Stimulated activated CD8-positive, alpha-beta memory T cell treated with anti-CD3 and anti-CD28 coated beads, Interleukin-12 subunit alpha, Interleukin-12 subunit beta, amount 100 ng/mL, for 4 hours (primary cell): Measurements from ENCODE around the gene GBE1.
"Not testable (repeated sequence)": the region's sequence is repeated elsewhere in the genome, so short reads cannot be mapped to it uniquely, and the experiment has no call there.

ENCODE experiments used
- DNase-seq: peaks from one replicate; pipeline ENCODE4 v3.0.0-alpha.2; 2020; ENCODE audit warnings: low read depth

Gene GBE1

DNA sequence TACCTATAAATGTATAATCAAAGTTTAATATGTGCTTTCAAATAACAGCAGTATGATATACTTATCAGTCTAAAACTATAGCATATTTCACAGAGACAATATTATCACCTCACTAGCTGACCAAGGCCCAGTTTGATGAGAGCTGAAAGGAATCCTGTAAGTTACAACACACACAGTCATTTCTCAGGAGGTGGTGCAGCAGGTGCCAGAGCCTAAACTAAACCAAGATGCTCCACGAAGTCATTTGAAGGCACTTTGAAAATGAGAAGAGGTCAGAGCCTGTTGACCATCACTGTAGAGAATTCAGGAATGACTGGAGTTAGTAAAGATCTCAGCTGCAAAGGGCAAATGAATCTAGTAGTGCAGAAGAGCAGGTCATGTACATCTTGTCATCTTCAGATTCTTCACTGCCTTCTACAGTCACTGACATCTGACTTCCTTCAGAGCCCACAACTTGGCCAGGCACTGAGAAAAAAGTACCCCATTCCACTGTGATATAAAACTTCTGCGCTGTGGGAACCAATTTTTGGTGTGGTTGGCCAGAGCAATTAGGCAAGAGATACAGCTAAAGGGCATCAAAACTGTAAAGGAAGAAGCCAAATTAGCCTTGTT is 7.9 kb downstream of the GBE1 start:
- DNase-seq, result no peak

DNA sequence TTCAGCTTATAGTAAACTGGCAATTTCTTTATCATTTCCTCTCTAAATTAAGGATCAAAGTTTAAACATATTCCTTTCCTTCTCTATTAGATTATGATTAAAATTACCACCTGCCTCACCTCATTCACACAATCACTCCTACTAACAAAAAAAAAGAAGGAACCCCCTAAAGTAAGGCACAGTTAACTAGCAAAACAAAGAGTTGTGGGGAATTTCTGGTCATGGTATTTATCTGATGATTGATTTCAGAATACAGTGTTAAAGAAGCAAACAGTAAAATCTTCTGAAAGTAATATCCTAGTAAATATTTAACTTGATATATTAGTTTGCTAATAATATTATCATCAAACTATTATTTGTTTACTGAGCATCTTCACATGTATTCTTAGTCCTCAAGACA is 8.8 kb downstream of the GBE1 start:
- DNase-seq, result no peak

DNA sequence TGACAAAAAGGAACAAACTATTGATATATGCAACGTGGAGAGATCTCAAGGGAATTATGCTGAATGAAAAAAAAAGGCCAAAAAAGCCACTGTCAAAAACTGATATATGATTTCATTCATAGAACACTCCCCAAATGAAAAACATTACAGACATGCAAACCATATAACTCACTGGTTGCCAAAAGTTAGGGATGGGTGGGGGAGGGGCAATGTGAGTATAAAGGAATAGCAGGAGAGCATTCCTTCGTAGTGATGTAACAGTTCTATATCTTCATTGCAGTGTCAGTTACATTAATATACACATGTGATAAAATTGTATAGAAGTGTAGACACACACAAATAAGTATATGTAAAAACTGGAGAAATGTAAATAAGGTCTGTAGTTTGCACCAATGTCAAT is 12.2 kb downstream of the GBE1 start:
- no peak for DNase-seq

DNA sequence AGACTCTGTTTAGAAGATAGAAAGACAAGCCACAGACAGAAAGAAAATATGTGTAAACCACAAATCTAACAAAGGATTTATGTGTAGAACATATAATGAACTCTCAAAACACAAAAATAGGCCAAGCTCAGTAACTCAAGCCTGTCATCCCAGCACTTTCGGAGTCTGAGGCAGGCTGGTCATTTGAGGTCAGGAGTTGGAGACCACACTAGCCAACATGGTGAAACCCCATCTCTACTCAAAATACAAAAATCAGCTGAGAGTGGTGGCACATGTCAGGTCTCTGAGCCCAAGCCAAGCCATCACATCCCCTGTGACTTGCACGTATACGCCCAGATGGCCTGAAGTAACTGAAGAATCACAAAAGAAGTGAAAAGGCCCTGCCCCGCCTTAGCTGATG is 14.2 kb downstream of the GBE1 start:
- not testable (repeated sequence) for DNase-seq

DNA sequence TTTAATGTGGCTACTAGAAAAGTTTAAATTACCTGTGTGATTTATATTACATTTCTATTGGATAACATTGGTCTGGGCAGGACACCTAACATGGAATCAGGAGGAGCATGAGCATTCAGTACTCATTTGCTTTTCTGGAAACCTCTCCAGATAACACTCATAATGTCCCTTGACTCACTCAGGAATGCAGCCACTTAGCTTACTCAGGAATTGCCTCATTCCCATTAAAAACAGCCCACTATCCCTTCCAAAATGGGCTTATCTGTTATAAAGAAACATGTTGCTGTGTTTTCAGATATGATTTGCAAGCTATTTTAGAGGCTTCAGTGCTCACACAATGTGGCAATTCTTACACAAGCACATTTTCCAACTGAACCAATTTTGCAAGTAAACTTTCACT is 17.1 kb downstream of the GBE1 start:
- DNase-seq, result no peak

DNA sequence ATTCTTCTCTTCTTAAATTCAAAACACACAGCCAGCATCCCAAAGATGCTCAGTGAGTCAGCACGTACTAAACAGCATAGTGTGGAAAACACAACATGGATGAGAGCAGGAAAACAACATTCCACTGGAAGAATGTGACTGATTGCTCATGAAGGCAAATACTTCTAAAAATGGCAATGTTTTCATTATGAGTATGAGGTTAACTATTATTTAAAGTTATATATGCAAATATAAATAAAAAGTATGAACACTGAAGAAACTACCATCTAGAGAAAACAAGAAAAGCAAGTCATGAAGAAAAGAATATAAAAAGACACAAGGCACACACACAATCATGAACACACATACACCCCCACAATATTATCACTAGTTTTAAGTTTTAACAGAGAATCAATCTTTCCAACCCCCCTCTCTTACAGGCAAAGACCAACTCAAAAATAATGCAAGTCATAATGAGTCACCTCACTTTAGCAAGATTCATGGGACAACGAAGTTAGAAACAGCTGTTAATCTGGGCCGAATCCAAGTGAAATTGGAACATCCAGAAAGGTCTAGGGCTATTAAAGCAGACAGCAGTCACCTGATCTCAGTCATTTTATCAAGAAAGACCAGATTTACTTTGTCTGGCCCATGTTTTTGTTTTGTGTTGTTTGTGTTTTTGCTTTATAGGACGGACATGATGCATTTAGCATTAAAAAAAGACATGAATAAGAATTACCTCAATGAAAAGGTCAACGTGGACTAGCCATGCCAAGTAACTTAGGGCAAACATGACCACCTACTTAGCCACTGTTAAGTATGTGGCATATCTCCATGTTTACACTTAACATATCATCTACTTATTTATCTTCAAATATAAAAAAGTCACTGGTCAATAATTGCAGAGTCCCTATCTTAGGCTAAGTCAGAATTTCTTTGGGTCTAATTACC is 18.1 kb downstream of the GBE1 start:
- no peak for DNase-seq

DNA sequence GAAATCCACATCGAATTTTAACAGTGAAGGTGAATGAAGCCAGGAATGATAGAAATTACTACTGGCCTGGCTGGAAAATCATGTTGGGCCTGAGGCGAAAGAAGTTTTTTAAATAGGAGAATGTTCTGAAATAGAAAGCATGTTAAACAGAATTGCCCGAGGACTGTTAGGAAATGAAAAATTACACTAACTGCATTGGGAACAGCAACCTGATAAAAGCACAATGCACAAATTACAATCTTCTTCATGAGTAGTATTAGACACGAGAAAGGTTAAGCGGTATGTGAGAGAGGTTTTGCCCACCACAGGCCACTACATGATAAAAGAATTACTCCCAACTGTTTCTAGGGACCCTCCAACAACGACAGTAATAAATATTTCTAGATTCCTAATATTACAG is 18.9 kb downstream of the GBE1 start:
- no peak for DNase-seq

DNA sequence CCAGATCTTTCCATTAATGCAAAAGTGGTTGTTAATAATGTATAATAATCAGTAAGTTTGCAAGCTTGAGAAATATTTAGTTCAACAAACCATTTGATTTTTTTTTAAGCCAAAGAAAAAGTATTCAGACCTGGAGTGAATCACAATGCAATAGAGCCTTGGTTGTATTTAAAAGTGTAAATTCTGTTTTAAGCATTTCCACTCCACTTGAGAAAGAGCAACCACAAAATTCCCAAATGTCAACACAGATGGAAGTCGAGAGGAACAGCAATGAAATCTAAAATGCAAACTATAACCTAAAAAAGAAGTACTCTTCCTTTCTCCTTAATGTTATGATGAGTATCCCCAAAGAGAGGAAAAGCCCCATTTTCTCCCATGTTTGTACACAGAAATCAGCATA is 20.2 kb downstream of the GBE1 start:
- DNase-seq, result no peak

DNA sequence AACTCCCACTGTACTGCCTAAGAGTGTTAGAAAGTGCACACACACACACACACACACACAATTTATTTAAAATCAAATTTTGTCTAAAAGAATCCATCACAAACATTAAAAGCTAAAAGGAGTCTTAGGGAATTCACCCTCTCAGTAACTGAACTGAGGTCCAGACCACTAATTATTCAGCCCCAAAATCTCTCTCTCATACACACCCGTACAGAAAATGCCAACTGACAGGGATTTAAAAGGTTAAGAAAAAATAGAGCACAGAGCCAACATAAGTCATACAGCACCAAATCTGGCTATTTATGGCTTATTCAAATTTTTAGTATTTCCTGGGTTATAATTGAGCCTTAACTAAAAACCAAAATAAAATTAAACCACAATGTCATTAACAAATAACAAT is 20.7 kb downstream of the GBE1 start:
- DNase-seq, result no peak

DNA sequence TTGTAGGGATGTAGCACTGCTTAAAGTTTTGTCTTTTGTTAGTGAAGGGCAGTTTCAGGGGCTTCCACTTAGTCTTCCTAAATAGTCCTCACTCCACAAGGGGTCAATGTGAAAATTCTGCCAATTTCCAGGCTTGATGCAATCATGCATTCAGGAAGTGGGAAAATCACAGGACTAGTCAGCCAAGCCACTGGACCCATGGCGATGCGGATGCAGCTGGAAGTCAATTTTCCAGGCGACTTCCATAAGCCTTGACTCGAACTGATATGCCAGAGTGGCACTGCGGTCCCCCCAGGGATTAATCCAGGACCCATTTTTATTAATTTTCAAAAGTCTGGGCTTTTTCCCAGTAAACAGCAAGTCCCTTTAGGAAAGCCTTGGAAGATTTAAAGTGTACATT is 26.1 kb downstream of the GBE1 start:
- DNase-seq, result no peak

DNA sequence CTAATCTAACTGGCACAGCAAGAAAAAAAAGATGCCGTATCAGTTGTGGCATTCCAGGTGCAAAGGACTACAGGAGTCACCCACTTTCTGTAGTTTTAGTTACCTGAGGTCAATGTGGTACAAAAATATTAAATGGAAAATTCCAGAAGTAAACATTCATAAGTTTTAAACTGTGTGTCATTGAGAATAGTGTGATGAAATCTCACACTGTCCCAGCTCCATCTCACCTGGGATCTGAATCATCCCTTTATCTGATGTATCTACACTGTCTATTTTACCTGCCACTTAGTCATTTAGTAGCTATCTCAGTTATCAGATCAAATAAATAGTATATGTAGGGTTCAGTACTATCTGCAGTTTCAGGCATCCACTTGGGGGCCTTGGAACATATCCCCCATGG is 26.7 kb downstream of the GBE1 start:
- no peak for DNase-seq

DNA sequence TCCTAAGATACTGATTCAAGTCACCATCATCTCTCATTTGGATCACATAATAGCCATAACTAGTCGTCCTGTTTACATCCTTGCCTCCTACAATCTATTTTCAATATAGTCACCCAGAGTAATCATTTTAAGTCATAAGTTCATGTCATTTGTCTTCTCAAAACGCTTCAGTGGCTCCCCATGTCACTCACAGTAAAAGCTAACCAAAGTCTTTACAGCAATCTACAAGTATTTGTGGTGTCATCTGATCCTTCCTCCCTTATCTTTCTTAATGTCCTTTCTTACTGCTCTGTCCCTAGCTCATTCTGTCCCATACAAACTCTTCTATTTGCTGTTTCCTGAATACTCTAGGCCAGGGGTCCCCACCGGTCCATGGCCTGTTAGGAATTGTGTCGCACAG is 28.8 kb downstream of the GBE1 start:
- DNase-seq, result no peak

DNA sequence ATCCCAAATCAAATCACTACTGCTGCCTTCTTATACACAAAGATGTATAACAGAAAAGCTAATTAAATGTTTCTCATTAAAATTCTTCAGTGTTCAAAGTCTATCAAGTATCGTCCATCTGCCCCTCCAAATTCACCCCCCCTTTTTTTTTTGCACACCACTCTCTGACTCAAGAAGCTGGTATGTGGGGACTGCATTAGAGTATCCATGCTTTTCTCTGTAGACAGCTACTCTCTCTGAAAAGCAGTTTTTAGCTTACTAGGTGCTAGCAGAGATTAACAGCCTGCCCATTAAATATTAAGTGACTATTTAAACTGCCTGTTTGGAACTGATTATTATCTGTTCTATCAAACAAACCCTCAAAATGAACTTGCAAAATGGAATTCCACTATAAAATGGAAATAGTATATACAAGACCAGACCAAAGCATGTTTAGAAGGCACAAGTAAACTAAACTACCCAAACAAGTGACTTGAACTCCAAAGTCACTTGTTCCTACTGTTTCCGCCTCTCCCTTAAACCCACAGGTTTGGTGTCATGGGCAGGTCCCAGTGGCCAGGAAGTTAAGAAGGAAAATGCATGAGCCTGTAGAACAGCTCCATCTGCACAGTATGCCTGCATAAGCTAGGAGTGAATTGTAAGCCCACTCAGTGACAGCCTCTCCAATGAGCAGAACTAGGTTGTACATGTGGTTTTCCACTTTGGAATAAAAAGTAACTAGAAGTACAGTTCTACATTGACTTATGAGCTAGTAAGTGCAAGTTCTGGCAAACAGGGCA is 32.5 kb downstream of the GBE1 start:
- no peak for DNase-seq

DNA sequence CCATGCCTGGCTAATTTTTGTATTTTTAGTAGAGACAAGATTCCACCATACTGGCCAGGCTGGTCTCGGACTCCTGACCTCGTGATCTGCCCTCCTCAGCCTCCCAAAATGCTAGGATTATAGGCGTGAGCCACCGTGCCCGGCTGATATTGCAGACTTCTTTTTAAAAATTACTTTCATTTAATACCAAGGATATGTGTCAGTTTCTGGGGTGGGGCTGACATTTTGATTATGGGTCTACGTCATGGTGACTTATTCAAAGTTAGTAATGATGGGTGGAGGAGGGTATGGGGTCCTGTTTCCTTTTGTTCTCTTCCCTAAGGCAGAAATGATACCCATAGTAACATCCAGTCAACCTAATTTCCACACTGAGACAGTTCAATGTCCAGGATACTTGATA is 34.7 kb downstream of the GBE1 start:
- DNase-seq, result no peak

DNA sequence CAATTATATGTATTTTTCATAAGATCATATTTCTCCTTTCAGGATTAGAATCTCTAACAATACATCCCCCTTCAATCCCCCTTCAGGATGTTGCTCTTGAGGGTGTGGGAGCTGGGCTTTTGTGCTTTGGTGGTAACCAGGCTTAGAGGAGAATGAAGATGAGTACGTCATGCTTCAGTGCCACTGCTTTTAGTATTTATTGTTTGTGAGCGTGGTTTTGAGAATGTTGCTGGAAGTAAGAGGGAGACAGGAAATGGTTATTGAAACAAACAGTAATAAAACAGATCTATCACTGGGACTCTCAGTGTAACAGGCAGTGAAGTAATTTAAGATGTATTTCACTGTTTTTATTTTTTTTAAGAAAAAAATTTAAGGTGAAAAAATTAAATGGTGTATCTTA is 35.3 kb downstream of the GBE1 start:
- no peak for DNase-seq

DNA sequence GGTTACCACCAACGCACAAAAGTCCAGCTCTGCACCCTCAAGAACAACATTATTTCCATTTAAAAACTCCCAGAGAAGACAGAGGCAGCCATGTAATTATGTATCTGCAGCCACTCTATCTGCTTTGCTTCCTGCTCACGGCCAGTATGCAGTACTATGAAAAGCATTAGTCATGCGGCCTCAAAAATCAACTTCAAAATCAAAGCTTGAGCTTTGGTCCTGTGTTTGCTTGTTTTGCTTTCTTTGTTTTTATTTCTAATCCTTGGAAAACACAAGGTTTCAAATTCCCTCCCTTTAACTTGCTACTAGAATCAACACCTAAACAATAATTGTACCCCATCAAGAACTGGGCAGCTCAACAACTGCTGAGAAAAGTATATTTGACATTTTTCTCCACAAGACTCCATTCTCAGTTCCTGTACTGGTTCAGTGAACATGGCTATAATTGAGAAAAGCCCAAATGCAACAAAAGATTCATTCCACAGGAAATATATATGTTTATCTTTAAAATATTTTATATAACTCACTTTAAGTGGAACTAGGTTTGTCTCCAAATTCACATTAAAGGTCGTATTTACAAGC is 37.6 kb downstream of the GBE1 start:
- no peak for DNase-seq

DNA sequence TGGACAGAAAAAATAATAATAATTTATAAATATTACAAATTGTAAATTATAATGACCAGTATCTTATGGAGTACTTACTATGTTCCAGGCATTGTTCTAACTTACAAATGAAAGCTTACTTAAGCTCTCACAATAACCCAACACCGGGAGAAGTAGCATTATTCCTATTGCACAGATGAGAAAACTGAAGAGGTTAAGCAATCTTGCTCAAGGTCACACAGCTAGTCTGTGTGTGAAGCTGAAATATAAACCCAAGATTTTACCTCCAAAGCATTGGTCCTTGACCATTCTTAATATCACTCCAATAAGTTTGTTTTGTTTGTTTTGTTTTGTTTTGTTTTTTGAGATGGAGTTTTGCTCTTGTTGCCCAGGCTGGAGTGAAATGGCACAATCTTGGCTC is 43.1 kb downstream of the GBE1 start:
- DNase-seq, result no peak

DNA sequence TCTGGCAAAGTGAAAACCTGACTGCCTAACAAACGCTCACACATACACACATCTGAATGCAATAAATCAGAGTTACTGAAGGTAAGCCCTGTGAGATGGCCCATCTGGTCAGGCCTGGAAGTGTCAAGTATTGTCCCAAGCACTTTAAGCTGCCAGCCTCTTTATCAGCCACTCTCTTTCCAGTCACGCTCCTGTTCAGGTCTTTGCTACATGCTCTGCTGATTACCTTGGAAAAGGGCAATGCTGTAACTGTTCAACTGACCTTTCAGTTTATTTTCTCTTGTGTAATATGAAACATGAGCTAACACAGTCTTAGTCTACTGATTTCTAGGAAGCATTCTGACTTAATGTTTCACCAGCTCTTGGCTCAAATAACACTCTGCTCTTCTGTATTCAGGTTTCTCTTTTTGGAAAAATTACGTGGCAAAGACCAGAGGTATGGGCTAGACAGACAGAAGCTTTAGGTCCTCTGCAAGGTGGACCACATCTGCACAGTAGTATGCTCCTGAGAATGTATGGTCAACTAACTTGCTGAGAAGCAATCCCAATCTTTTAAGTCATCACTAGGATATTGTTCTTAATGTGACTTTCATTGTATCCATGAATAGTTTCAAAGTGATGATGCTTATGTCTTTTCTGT is 44.5 kb downstream of the GBE1 start:
- no peak for DNase-seq

DNA sequence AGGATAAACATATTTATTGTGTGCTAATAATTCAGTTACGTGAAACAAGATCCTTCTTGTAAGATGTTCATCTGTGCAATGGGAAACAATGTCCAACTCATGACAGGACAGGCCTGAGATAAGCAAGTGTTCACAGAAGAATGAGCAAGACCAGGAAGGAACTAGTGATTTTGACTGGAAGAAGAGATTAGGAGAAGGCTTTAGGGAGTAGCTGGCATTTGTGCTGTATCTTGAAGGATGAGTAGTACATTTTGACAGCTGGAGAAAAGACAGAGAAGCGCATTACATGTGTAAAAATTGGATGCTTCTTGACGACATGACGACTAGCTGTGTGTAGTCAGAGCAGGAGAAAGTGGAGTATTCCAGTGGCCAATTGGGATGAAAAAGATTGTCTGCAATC is 48.4 kb downstream of the GBE1 start:
- no peak for DNase-seq

DNA sequence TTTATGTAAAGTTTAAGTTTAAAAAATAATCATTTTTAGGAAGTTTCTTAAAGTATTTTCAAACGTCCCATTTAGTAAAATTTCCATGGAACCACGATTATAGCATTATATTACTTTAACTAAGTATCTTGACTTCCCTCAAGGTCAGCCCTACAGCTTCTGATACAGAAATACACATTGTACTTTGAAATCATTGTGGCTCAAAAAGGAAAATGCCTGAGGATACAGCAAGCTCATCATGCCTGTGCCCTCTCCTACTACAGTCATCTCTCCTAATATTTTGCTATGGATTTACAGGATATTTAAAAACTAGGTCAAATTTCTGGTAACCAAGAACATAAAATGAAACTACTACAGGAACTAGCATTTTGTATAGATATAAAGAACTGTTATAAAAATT is 51.8 kb downstream of the GBE1 start:
- DNase-seq, result no peak

DNA sequence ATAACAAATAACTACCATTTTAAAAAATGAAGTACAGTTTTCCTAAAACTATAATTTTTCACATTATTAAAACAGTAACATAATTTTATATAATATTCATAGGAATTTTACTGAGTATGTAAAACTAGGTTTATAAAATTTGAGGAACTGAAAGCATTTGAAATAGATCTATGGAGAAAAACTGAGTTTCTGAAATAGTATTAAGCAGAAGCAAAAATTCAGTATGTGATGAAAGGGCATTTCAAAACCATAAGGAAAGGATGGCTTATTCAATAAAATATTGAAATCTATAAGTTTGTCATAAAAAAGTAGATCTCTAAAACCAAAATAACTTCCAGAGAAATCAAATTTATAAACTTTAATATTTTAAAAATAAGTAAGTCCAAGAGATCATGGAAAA is 53.4 kb downstream of the GBE1 start:
- DNase-seq, result no peak

DNA sequence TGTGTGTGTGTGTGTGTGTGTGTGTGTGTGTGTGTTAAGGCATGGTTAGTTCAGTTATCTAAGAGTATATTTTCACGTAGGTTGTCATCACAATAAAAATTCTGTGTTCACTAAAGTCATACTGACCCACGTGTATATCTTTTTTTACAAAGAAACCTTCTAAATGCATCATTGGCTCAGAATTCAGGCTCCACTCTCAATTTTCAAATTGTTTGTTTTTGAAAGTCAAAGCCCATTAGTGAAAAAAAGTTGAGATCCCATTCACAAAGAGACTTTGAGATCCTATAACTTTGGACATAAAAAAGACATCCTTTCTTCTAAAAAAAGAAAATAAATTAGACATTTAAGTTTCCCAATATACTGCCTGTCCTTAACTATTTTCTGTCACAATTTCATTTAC is 59.3 kb downstream of the GBE1 start:
- DNase-seq, result no peak
